Measurements from ENCODE around the gene AZIN2. TPM values are rescaled to one million over a fixed set of nuclear protein-coding genes. Genes with fewer than 3 reads are reported as not detected.

AZIN2 gene
- total and polyA plus RNA-seq, 3 donors from 2014 or later: 38.2 to 68.7 (median 56.9) TPM

GRCh38 chr1:33152685-33153432 lies 71.9 kb downstream of the AZIN2 start:
- Histone ChIP-seq H3K27ac (peak overlapping the region; percentile 60 to 75), H3K36me3 (ENCODE audit: low read depth, missing control alignments) (no peaks in the 10 kb centered on the region), H3K4me3 (no peak overlapping the region), H3K4me1 (peaks cover 30% of the 10 kb centered on the region), H3K9me3 (no peaks in the 10 kb centered on the region), H3K27me3 (no peaks in the 10 kb centered on the region)
- WGBS, 2 donors: 45 to 76% methylated on average over 2 of the region's 2 CpGs
- intact Hi-C loops (cut with DNase I; ENCODE audit: low total_unique reads): no loop called here
- DNase-seq: peak; percentile 88
- TF ChIP-seq POLR2A (IDR thresholded peaks at IDR 0.05) (no peak), CTCF (IDR thresholded peaks at IDR 0.05) (no peak)

- Histone ChIP-seq H3K9me3 (no peaks in the 10 kb centered on the region), H3K27ac (peak overlapping the region in 1 of 2 donors; percentile 75), H3K27me3 (no peaks in the 10 kb centered on the region), H3K4me1 (peaks cover 30% of the 10 kb centered on the region), H3K4me3 (no peak overlapping the region), H3K36me3 (ENCODE audit: low read depth, missing control alignments) (no peaks in the 10 kb centered on the region)
- WGBS, 2 donors: 83 to 86% methylated on average over 2 of the region's 2 CpGs
- no peak for TF ChIP-seq CTCF (IDR thresholded peaks at IDR 0.05)
- no peak for TF ChIP-seq POLR2A (IDR thresholded peaks at IDR 0.05)
- intact Hi-C loops (cut with DNase I; ENCODE audit: low total_unique reads): no loop called here
- no peak for DNase-seq
Measured at GRCh38 chr1:33153650-33154049, 72.7 kb downstream of the AZIN2 start.

GRCh38 chr1:33155877-33156538 lies 75.1 kb downstream of the AZIN2 start:
- Histone ChIP-seq H3K4me3 (no peak overlapping the region), H3K9me3 (no peaks in the 10 kb centered on the region), H3K27ac (no peak overlapping the region), H3K27me3 (no peaks in the 10 kb centered on the region), H3K36me3 (ENCODE audit: low read depth, missing control alignments) (no peaks in the 10 kb centered on the region), H3K4me1 (peaks cover 34% of the 10 kb centered on the region)
- no peak for TF ChIP-seq POLR2A (IDR thresholded peaks at IDR 0.05)
- no peak for TF ChIP-seq CTCF (IDR thresholded peaks at IDR 0.05)
- DNase-seq: no peak
- intact Hi-C loops (cut with DNase I; ENCODE audit: low total_unique reads): no loop called here
- WGBS, 2 donors: 64 to 68% methylated on average over 4 of the region's 4 CpGs

- Histone ChIP-seq H3K4me1 (peaks cover 39% of the 10 kb centered on the region), H3K27ac (no peak overlapping the region), H3K9me3 (no peaks in the 10 kb centered on the region), H3K27me3 (no peaks in the 10 kb centered on the region), H3K4me3 (no peak overlapping the region), H3K36me3 (ENCODE audit: low read depth, missing control alignments) (no peaks in the 10 kb centered on the region)
- DNase-seq: no peak
- intact Hi-C loops (cut with DNase I; ENCODE audit: low total_unique reads): no loop called here
- WGBS, 2 donors: 78 to 89% methylated on average over 4 of the region's 4 CpGs
- TF ChIP-seq POLR2A (IDR thresholded peaks at IDR 0.05) (no peak), CTCF (IDR thresholded peaks at IDR 0.05) (no peak)
Measured at GRCh38 chr1:33157131-33157530, 76.2 kb downstream of the AZIN2 start.
